Cardiac muscle cell (in vitro differentiated cells and primary cell): Measurements from ENCODE around the gene KPNA5. TPM values are rescaled to one million over a fixed set of nuclear protein-coding genes. Genes with fewer than 3 reads are reported as not detected.
A peak's percentile ranks its signal among the peaks of the same experiment; 100 is the strongest.

Source experiments
- DNase-seq, 2 donors: peaks; one replicate each; pipeline versions ENCODE4 v3.0.0 to v3.0.0-alpha.2; 2010 to 2017; ENCODE audit warnings: low read depth in 1 of 2, low spot score in 1 of 2
- H3K27ac ChIP-seq: fragments of 200-600 bp; sonication (generic); 2 replicates; pipeline ENCODE4 v1.5.1; 2016
- H3K27me3 ChIP-seq: fragments of 200-600 bp; sonication (generic); 2 replicates; pipeline ENCODE4 v1.6.0; 2016; ENCODE audit warnings: control low read depth
- H3K36me3 ChIP-seq: fragments of 200-600 bp; sonication (generic); 2 replicates; pipeline ENCODE4 v1.5.1; 2016; ENCODE audit warnings: control low read depth
- H3K4me1 ChIP-seq: fragments of 200-600 bp; sonication (generic); 2 replicates; pipeline ENCODE4 v1.8.1; 2017; ENCODE audit warnings: low read depth, mild to moderate bottlenecking, mixed run types
- H3K4me3 ChIP-seq: fragments of 200-600 bp; sonication (generic); 2 replicates; pipeline ENCODE4 v1.5.1; 2016; ENCODE audit warnings: mild to moderate bottlenecking
- H3K9me3 ChIP-seq: fragments of 200-600 bp; sonication (generic); 2 replicates; pipeline ENCODE4 v1.5.1; 2017; ENCODE audit warnings: low read depth, mild to moderate bottlenecking, control low read depth
- polyA plus RNA-seq: library from polyadenylated mRNA; unstranded; fragments of >200 nt; fragmentation: Nextera tagmentation; extraction: Ambion mirVana; gene quantifications from 2 replicates; pipeline ENCODE4 v1.2.1, GENCODE V29; 2016
- total RNA-seq: library from RNA; depleted of rRNA; stranded (reverse); fragments of >200 nt; gene quantifications from 2 replicates; pipeline ENCODE4 v1.2.3, GENCODE V29; 2016
- TF ChIP-seq, protein P1 (sequence below): IDR thresholded peaks from 2 replicates; pipeline ENCODE4 v1.5.1; 2012; ENCODE audit warnings: low read depth, mild to moderate bottlenecking, low read length

Gene KPNA5
- 13.4 and 15.4 TPM in 2 replicates for total RNA-seq
- polyA plus RNA-seq: 9.0 and 11.9 TPM in 2 replicates

DNA sequence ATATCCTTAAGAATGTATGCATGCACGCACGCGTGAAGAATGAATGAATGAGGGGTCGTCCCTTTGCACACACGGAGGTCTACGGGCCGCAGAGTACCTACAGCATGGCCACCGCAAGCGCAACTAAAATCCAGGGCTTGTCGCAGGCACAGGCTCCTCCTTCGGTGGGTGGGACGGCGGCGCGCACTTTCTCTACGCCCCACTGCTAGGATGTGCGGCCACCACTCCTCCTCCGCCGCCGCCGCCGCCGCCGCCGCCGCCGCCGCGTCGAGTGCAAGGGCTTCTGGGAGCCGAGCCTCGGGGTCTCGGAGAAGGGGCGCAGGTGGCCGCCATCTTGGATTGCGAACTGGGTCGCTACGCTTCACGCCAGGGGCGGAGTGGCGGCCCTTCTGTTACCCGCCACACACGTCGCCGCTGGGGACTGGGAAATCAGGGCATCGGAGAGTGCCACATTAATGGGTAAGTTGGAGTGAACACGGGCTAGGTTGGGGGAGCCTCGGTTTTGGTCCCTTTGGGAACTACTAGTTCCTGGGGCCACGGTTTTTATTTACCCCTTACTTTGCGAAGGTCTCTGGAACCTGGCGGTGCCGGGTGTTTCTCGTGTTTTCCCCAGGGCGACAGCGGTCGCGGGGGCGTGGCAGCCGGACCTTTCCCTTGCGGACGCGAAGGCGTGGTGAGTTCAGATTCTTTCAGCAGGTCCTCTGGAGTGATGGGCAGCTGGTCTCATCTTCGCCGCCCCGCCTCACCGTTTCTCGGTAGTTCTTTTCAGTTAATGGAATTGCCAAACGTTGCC lies at the start of gene KPNA5:
Gene KPNA5, plus strand, starts transcription at position 332 of the 793 bp plus-strand sequence. Its CDS starts 124 bp downstream, at position 456.
- no peaks in the 10 kb centered on the region for H3K36me3 ChIP-seq
- TF ChIP-seq, protein P1, sequence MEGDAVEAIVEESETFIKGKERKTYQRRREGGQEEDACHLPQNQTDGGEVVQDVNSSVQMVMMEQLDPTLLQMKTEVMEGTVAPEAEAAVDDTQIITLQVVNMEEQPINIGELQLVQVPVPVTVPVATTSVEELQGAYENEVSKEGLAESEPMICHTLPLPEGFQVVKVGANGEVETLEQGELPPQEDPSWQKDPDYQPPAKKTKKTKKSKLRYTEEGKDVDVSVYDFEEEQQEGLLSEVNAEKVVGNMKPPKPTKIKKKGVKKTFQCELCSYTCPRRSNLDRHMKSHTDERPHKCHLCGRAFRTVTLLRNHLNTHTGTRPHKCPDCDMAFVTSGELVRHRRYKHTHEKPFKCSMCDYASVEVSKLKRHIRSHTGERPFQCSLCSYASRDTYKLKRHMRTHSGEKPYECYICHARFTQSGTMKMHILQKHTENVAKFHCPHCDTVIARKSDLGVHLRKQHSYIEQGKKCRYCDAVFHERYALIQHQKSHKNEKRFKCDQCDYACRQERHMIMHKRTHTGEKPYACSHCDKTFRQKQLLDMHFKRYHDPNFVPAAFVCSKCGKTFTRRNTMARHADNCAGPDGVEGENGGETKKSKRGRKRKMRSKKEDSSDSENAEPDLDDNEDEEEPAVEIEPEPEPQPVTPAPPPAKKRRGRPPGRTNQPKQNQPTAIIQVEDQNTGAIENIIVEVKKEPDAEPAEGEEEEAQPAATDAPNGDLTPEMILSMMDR: no peak
- no peaks in the 10 kb centered on the region for H3K9me3 ChIP-seq
- DNase-seq: peak; percentile 95
- no peaks in the 10 kb centered on the region for H3K27me3 ChIP-seq
- H3K27ac ChIP-seq: peak within 1 kb of the TSS; percentile 94
- H3K4me3 ChIP-seq: peak within 1 kb of the TSS; percentile 69
- H3K4me1 ChIP-seq: peaks cover 9% of the 10 kb centered on the region

DNA sequence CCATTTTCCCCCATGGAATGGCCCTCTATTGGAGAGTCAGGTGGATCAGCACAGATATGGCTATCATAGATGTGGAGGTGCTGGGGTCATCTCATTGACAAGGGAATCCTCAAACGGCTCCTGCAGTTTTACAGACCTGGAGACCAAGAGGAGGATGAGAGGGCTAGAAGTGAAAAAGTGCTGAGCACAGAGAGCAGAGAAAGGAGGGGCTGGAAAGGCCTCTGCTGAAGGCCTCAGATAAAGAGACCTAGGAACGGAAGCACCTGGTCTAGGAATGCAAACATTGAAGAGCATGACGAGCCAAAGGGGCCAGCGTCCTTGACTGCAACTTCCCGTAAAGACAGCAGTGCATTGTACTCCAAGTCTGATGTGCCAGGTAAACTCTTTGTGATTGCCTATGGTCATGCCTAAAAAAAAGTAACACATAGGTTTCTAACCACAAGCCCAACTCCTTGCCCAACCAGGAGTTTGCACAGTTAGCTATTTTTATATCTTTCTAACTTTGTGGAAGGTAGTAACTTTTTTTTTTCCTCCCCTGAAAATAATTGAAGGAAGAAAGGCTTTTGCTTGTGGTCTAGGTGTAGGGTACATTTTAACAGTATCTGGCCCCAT lies 49.5 kb upstream of the KPNA5 start:
- Histone ChIP-seq H3K36me3 (peaks cover 7% of the 10 kb centered on the region), H3K9me3 (no peaks in the 10 kb centered on the region), H3K4me3 (no peak overlapping the region), H3K4me1 (no peaks in the 10 kb centered on the region), H3K27ac (no peak overlapping the region), H3K27me3 (no peaks in the 10 kb centered on the region)
- DNase-seq: peak; percentile 5 to 20
- TF ChIP-seq, protein P1: no peak

DNA sequence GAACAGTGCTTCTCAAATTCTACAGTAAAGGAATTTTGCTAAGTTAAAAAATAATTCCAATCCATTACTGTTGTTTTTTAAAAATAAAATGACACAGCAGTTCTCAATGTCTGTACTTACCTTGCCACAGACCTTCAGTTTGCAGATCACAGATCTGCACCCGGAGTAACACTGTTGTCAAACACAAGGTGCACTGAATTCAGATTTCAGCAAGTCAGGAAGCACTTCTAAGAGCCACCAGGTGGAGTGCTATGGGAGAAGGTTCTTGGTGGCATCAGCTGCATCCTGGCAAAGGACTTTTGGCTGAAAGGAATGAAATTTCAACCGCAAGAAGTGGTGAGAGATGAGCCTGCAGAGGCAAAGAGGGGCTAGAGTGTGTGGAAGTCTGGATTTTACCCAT lies 47.3 kb upstream of the KPNA5 start:
- TF ChIP-seq, protein P1: peak; percentile 15
- DNase-seq: no peak
- peaks cover 7% of the 10 kb centered on the region for H3K36me3 ChIP-seq
- no peaks in the 10 kb centered on the region for H3K27me3 ChIP-seq
- H3K9me3 ChIP-seq: no peaks in the 10 kb centered on the region
- H3K4me3 ChIP-seq: no peak overlapping the region
- H3K27ac ChIP-seq: no peak overlapping the region
- no peaks in the 10 kb centered on the region for H3K4me1 ChIP-seq

DNA sequence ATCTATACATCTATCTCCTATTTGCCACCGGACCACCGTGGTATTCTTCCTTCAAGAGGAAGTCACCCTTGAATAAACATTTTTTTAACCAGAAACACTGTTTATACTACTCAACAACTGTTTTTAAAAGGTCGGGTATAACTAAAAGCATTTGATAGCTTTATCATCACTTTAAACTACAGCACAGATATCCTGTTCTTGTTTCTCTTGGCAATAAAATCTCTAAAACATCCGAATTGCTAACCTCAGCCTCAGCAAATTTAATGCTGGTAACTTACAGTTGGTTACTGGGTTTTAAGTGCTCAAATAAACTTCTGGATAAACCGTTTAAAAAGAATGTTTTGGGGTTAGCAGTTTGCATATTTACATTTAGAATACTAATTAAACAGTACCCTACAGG lies 32.9 kb upstream of the KPNA5 start:
- H3K4me3 ChIP-seq: no peak overlapping the region
- no peaks in the 10 kb centered on the region for H3K4me1 ChIP-seq
- peak in 1 of 2 donors; percentile 32 for DNase-seq
- H3K9me3 ChIP-seq: no peaks in the 10 kb centered on the region
- H3K27ac ChIP-seq: no peak overlapping the region
- no peaks in the 10 kb centered on the region for H3K27me3 ChIP-seq
- TF ChIP-seq, protein P1: no peak
- H3K36me3 ChIP-seq: peaks cover 10% of the 10 kb centered on the region

DNA sequence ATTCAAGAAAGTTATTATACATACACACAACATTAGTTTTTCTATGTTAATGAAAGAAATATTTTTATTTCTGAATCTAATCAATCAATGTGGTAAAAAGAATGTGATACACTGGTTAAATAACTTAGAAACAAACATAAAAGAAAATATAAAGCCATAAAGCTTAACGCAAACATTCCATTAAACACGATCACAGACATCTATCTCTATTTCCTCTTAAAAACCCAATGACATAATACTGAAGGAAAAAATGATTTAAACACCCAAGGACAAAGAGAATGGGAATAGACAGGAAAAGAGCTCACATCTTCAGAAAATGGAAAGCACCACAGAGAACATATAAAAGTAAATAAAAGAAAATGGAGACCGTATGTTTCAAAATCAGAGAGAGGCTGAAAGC lies 31.9 kb upstream of the KPNA5 start:
- Histone ChIP-seq H3K27me3 (no peaks in the 10 kb centered on the region), H3K27ac (no peak overlapping the region), H3K36me3 (peaks cover 10% of the 10 kb centered on the region), H3K4me1 (no peaks in the 10 kb centered on the region), H3K9me3 (no peaks in the 10 kb centered on the region), H3K4me3 (no peak overlapping the region)
- TF ChIP-seq, protein P1: no peak
- DNase-seq: no peak
